ENCODE data around the gene SPATA19.

- TF ChIP-seq CTCF (conservative IDR thresholded peaks at IDR 0.05 in 1 of 2, IDR thresholded peaks at IDR 0.05 in 1 of 2; ENCODE audit: extremely low read depth in 1 of 2, insufficient read depth in 1 of 2, low read depth in 1 of 2, low read length in 2 of 2) (no peak), EZH2 (IDR thresholded peaks at IDR 0.05; ENCODE audit: borderline replicate concordance, low read length) (no peak)
Measured at GRCh38 chr11:133864756-133865155, 19.4 kb upstream of the SPATA19 start.
